SK-N-SH (cell line): ENCODE measurements around the gene CBX7. TPM values are rescaled to one million over a fixed set of nuclear protein-coding genes. Genes with fewer than 3 reads are reported as not detected.

Experiments
- CTCF ChIA-PET: fragments of 300-600, 350-600 bp; formaldehyde crosslinking; extraction: SDS; loops from one replicate; lab custom pipeline; 2021; lab: Yijun Ruan, JAX
- POLR2A ChIA-PET: fragments of 350-600 bp; sonication (Branson Sonifier 250); formaldehyde crosslinking; extraction: SDS; loops from one replicate; lab custom pipeline; 2020; ENCODE audit warnings: antibody characterized with exemption, inconsistent platforms; lab: Yijun Ruan, JAX
- DNase-seq: peaks from one replicate; pipeline ENCODE4 v3.0.0; 2012
- H2AFZ ChIP-seq: fragments of 200-600 bp; sonication (generic); 2 replicates; pipeline ENCODE4 v1.8.1; 2016; ENCODE audit warnings: antibody characterized with exemption, mild to moderate bottlenecking, low read depth
- H3F3A ChIP-seq: fragments of 200-600 bp; sonication (generic); replicated peaks from 2 replicates; pipeline ENCODE3; 2016; ENCODE audit warnings: antibody characterized with exemption, mild to moderate bottlenecking; ENCODE audit not compliant: insufficient read depth
- H3K27ac ChIP-seq, 2 experiments: fragments of 200-500 bp in 1 of 2; fragments of 200-600 bp in 1 of 2; sonication (Bioruptor generic) in 1 of 2; sonication (generic), shearing (Covaris generic) in 1 of 2; 2 replicates each; pipeline versions ENCODE4 v1.5.1 to v1.6.1; 2014 to 2016; ENCODE audit warnings: low read depth in 2 of 2, inconsistent platforms in 1 of 2, low read length in 1 of 2, mild to moderate bottlenecking in 1 of 2, mixed read lengths in 1 of 2
- H3K27me3 ChIP-seq: fragments of 200-600 bp; sonication (generic), shearing (Covaris generic); 2 replicates; pipeline ENCODE4 v1.6.1; 2016; ENCODE audit warnings: mixed run types; ENCODE audit not compliant: insufficient read depth
- H3K36me3 ChIP-seq, 2 experiments: fragments of 200-500 bp in 1 of 2; fragments of 200-600 bp in 1 of 2; sonication (Bioruptor generic) in 1 of 2; sonication (generic) in 1 of 2; replicated peaks in 1 of 2; 2 replicates each; pipeline versions ENCODE3 to v1.5.1; 2014 to 2016; ENCODE audit warnings: low read length in 1 of 2, mild to moderate bottlenecking in 1 of 2; ENCODE audit not compliant: insufficient read depth in 2 of 2, control insufficient read depth in 1 of 2
- H3K4me1 ChIP-seq, 2 experiments: fragments of 200-500 bp in 1 of 2; fragments of 200-600 bp in 1 of 2; sonication (Bioruptor generic) in 1 of 2; sonication (generic), shearing (Covaris generic) in 1 of 2; 2 replicates each; pipeline versions ENCODE4 v1.5.1 to v1.6.1; 2014 to 2016; ENCODE audit warnings: low read depth in 1 of 2, low read length in 1 of 2, mixed run types in 1 of 2; ENCODE audit not compliant: insufficient read depth in 2 of 2, control insufficient read depth in 1 of 2
- H3K4me2 ChIP-seq: fragments of 200-600 bp; sonication (generic), shearing (Covaris generic); 2 replicates; pipeline ENCODE4 v1.6.1; 2017; ENCODE audit warnings: mixed run types
- H3K4me3 ChIP-seq, 2 experiments: fragments of 200-500 bp in 1 of 2; fragments of 200-600 bp in 1 of 2; sonication (Bioruptor generic) in 1 of 2; sonication (generic), shearing (Covaris generic) in 1 of 2; 2 replicates each; pipeline versions ENCODE4 v1.5.1 to v1.8.1; 2014 to 2016; ENCODE audit warnings: low read depth in 2 of 2, inconsistent platforms in 1 of 2, low read length in 1 of 2, mild to moderate bottlenecking in 1 of 2, mixed read lengths in 1 of 2, moderate library complexity in 1 of 2
- H3K79me2 ChIP-seq: fragments of 200-600 bp; sonication (generic); 2 replicates; pipeline ENCODE4 v1.8.1; 2017; ENCODE audit warnings: mild to moderate bottlenecking; ENCODE audit not compliant: insufficient read depth
- H3K9ac ChIP-seq: fragments of 200-600 bp; sonication (generic); 2 replicates; pipeline ENCODE4 v1.6.1; 2017; ENCODE audit warnings: mixed run types
- H3K9me2 ChIP-seq: fragments of 200-600 bp; sonication (generic); 2 replicates; pipeline ENCODE4 v1.6.1; 2017; ENCODE audit warnings: mixed run types
- H3K9me3 ChIP-seq: fragments of 200-600 bp; sonication (generic); 2 replicates; pipeline ENCODE4 v1.6.1; 2017; ENCODE audit warnings: mixed run types, mild to moderate bottlenecking, moderate library complexity
- H4K20me1 ChIP-seq: fragments of 200-600 bp; sonication (generic); 2 replicates; pipeline ENCODE4 v1.6.1; 2017; ENCODE audit warnings: mild to moderate bottlenecking, mixed run types; ENCODE audit not compliant: insufficient read depth
- ELF1 ChIP-seq: IDR thresholded peaks from 2 replicates; pipeline ENCODE4 v1.4.0; 2012
- FOSL2 ChIP-seq: IDR thresholded peaks from 2 replicates; pipeline ENCODE4 v1.4.0; 2012; ENCODE audit warnings: low read depth, mild to moderate bottlenecking, moderate library complexity, borderline replicate concordance
- FOXJ3 ChIP-seq: sonication (generic); formaldehyde crosslinking; IDR thresholded peaks from 2 replicates; pipeline ENCODE4 v1.5.1; 2020; ENCODE audit warnings: mild to moderate bottlenecking, missing genetic modification reagents
- GABPA ChIP-seq: IDR thresholded peaks from 2 replicates; pipeline ENCODE4 v1.4.0; 2012; ENCODE audit warnings: low read depth, mild to moderate bottlenecking
- GATA2 ChIP-seq: sonication (generic); formaldehyde crosslinking; IDR thresholded peaks from 2 replicates; pipeline ENCODE4 v1.5.0; 2020; ENCODE audit warnings: mild to moderate bottlenecking, missing genetic modification reagents
- NFIC ChIP-seq: IDR thresholded peaks from 2 replicates; pipeline ENCODE4 v1.4.0; 2012; ENCODE audit warnings: borderline replicate concordance
- NRF1 ChIP-seq: IDR thresholded peaks from 2 replicates; pipeline ENCODE4 v1.6.1; 2012; ENCODE audit warnings: low read depth, mild to moderate bottlenecking, low read length
- RFX5 ChIP-seq: IDR thresholded peaks from 2 replicates; pipeline ENCODE4 v1.6.1; 2012; ENCODE audit warnings: mild to moderate bottlenecking, improper control_type of control experiment, low read length
- RXRA ChIP-seq: IDR thresholded peaks from 2 replicates; pipeline ENCODE4 v1.4.0; 2012; ENCODE audit warnings: low read depth, mild to moderate bottlenecking, borderline replicate concordance
- SIN3A ChIP-seq: IDR thresholded peaks from 2 replicates; pipeline ENCODE4 v1.6.1; 2012; ENCODE audit warnings: low read depth, mild to moderate bottlenecking, low read length, moderate library complexity, borderline replicate concordance
- TAF1 ChIP-seq: IDR thresholded peaks from 2 replicates; pipeline ENCODE4 v1.6.1; 2012; ENCODE audit warnings: low read depth, mild to moderate bottlenecking, low read length, moderate library complexity, borderline replicate concordance
- TCF12 ChIP-seq: IDR thresholded peaks from 2 replicates; pipeline ENCODE4 v1.4.0; 2012
- TEAD4 ChIP-seq: IDR thresholded peaks from 2 replicates; pipeline ENCODE4 v1.4.0; 2012; ENCODE audit warnings: mild to moderate bottlenecking, borderline replicate concordance; ENCODE audit not compliant: insufficient read depth
- WGBS: methylation state at CpG from one replicate; pipeline ENCODE4 v1.1.6; 2017; ENCODE audit warnings: low lambda C conversion rate; 5-methylcytosine and 5-hydroxymethylcytosine counted together
- polyA plus RNA-seq, 3 experiments: library from polyadenylated mRNA; depleted of rRNA; stranded (reverse); fragments of >200 nt; gene quantifications; 2 replicates each; pipeline ENCODE4 v1.2.3, GENCODE V29; 2012
- TF ChIP-seq, protein P1 (sequence below): fragments of 200-600 bp; sonication (generic); IDR thresholded peaks from 2 replicates; pipeline ENCODE4 v1.6.1; 2017; ENCODE audit warnings: antibody characterized with exemption, mild to moderate bottlenecking, moderate library complexity
- TF ChIP-seq, protein P2 (sequence below): fragments of 150-350 bp; IDR thresholded peaks from 2 replicates; pipeline ENCODE4 v1.6.1; 2017; ENCODE audit warnings: antibody characterized with exemption, low read length, low read depth, borderline replicate concordance
- TF ChIP-seq, protein P3 (sequence below): IDR thresholded peaks from 2 replicates; pipeline ENCODE4; 2012
- TF ChIP-seq, protein P4 (sequence below): IDR thresholded peaks from 2 replicates; pipeline ENCODE4 v1.4.0; 2012; ENCODE audit warnings: low read depth, borderline replicate concordance
- TF ChIP-seq, protein P5 (sequence below): IDR thresholded peaks from 2 replicates; pipeline ENCODE4 v1.4.0; 2012; ENCODE audit warnings: low read depth

CBX7 gene
- polyA plus RNA-seq, 1 of the 3 experiments (the other 2 are of a cell fraction), result 2.3 TPM

DNA sequence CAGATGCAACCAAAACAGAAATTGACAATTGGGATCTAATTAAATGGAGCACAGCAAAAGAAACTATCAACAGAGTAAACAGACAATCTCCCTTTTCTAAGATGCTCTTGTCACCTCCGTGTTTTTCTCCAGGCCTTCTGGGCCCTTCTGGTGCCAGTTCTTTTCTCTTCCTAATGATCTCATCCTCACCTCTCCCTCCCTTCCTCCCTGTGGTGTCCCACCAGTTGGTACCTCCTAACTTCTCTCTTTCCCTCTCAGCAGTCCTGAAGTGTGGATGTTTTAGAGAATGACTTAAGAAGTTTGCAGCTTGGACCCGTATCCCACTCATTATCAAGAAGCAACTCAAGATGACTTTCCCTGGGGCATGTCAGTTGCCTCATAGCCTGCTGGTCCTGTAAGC is 49.0 kb downstream of the CBX7 start (continued):
- TF ChIP-seq, protein P1, sequence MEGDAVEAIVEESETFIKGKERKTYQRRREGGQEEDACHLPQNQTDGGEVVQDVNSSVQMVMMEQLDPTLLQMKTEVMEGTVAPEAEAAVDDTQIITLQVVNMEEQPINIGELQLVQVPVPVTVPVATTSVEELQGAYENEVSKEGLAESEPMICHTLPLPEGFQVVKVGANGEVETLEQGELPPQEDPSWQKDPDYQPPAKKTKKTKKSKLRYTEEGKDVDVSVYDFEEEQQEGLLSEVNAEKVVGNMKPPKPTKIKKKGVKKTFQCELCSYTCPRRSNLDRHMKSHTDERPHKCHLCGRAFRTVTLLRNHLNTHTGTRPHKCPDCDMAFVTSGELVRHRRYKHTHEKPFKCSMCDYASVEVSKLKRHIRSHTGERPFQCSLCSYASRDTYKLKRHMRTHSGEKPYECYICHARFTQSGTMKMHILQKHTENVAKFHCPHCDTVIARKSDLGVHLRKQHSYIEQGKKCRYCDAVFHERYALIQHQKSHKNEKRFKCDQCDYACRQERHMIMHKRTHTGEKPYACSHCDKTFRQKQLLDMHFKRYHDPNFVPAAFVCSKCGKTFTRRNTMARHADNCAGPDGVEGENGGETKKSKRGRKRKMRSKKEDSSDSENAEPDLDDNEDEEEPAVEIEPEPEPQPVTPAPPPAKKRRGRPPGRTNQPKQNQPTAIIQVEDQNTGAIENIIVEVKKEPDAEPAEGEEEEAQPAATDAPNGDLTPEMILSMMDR, result no peak

DNA sequence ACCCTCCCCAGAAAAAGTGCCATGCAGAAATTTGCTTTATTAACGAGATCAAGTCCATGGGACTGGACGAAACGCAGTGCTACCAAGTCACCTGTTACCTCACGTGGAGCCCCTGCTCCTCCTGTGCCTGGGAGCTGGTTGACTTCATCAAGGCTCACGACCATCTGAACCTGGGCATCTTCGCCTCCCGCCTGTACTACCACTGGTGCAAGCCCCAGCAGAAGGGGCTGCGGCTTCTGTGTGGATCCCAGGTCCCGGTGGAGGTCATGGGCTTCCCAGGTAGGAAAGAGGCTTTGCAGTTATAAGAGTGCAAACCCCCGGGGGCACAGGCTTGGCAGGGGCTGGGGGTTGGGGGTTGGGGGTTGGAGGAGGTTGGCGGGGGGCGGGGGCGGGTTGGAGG is 51.3 kb downstream of the CBX7 start:
- Histone ChIP-seq H3K9me2 (no peaks in the 10 kb centered on the region), H3K27me3 (no peaks in the 10 kb centered on the region), H3K27ac (no peak overlapping the region), H3K9me3 (no peaks in the 10 kb centered on the region), H3K36me3 (no peaks in the 10 kb centered on the region), H3K9ac (no peak overlapping the region), H3K4me1 (no peaks in the 10 kb centered on the region; a peak in 1 of 4 replicates), H2AFZ (no peak overlapping the region), H3K4me2 (no peak overlapping the region), H4K20me1 (no peaks in the 10 kb centered on the region), H3K4me3 (no peak overlapping the region), H3F3A (no peaks in the 10 kb centered on the region), H3K79me2 (no peaks in the 10 kb centered on the region)
- no peak for TF ChIP-seq NRF1
- TF ChIP-seq FOSL2, result no peak
- TF ChIP-seq, protein P2, sequence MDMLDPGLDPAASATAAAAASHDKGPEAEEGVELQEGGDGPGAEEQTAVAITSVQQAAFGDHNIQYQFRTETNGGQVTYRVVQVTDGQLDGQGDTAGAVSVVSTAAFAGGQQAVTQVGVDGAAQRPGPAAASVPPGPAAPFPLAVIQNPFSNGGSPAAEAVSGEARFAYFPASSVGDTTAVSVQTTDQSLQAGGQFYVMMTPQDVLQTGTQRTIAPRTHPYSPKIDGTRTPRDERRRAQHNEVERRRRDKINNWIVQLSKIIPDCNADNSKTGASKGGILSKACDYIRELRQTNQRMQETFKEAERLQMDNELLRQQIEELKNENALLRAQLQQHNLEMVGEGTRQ, result no peak
- TF ChIP-seq RXRA, result no peak
- TF ChIP-seq TAF1, result no peak
- TF ChIP-seq TEAD4, result no peak
- TF ChIP-seq RFX5, result no peak
- no peak for TF ChIP-seq GATA2 (CRISPR knock-in tag)
- TF ChIP-seq, protein P3, sequence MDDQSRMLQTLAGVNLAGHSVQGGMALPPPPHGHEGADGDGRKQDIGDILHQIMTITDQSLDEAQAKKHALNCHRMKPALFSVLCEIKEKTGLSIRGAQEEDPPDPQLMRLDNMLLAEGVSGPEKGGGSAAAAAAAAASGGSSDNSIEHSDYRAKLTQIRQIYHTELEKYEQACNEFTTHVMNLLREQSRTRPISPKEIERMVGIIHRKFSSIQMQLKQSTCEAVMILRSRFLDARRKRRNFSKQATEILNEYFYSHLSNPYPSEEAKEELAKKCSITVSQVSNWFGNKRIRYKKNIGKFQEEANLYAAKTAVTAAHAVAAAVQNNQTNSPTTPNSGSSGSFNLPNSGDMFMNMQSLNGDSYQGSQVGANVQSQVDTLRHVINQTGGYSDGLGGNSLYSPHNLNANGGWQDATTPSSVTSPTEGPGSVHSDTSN, result no peak
- TF ChIP-seq, protein P4, sequence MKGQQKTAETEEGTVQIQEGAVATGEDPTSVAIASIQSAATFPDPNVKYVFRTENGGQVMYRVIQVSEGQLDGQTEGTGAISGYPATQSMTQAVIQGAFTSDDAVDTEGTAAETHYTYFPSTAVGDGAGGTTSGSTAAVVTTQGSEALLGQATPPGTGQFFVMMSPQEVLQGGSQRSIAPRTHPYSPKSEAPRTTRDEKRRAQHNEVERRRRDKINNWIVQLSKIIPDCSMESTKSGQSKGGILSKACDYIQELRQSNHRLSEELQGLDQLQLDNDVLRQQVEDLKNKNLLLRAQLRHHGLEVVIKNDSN, result no peak
- TF ChIP-seq SIN3A, result no peak
- TF ChIP-seq ELF1, result no peak
- TF ChIP-seq FOXJ3 (CRISPR knock-in tag), result no peak
- TF ChIP-seq GABPA, result no peak
- no peak for TF ChIP-seq TCF12
- TF ChIP-seq, protein P5, sequence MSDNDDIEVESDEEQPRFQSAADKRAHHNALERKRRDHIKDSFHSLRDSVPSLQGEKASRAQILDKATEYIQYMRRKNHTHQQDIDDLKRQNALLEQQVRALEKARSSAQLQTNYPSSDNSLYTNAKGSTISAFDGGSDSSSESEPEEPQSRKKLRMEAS, result no peak
- TF ChIP-seq NFIC, result no peak
- CTCF ChIA-PET, result no interaction called here
- 66% methylated on average over 6 of the region's 13 CpGs for WGBS
- DNase-seq, result no peak
- POLR2A ChIA-PET, result no interaction called here
